OCI-LY1 (cell line): ENCODE data around the gene UROC1.

ENCODE experiments used
- H2AFZ ChIP-seq: fragments of 200-600 bp; sonication (generic), shearing (Covaris generic); 2 replicates; pipeline ENCODE4 v1.6.0; 2014; ENCODE audit warnings: antibody characterized with exemption, mild to moderate bottlenecking, low read length
- H3F3A ChIP-seq: fragments of 200-600 bp; sonication (generic), shearing (Covaris generic); 2 replicates; pipeline ENCODE4 v1.6.0; 2014; ENCODE audit warnings: mild to moderate bottlenecking, antibody characterized with exemption, low read length, moderate library complexity; ENCODE audit not compliant: insufficient read depth
- H3K27ac ChIP-seq: fragments of 200-600 bp; sonication (generic); 2 replicates; pipeline ENCODE4 v1.5.1; 2014; ENCODE audit warnings: low read length, mixed run types, mild to moderate bottlenecking, low read depth; ENCODE audit not compliant: poor library complexity, severe bottlenecking
- H3K27me3 ChIP-seq: fragments of 200-600 bp; sonication (generic); 2 replicates; pipeline ENCODE4 v1.6.0; 2014; ENCODE audit warnings: antibody characterized with exemption, mild to moderate bottlenecking, low read length, moderate library complexity; ENCODE audit not compliant: insufficient read depth
- H3K36me3 ChIP-seq: fragments of 200-600 bp; sonication (generic); 2 replicates; pipeline ENCODE4 v1.6.1; 2014; ENCODE audit warnings: mild to moderate bottlenecking, antibody characterized with exemption, low read length, moderate library complexity, mixed read lengths; ENCODE audit not compliant: insufficient read depth
- H3K4me1 ChIP-seq: fragments of 200-600 bp; sonication (generic); 2 replicates; pipeline ENCODE4 v1.5.1; 2014; ENCODE audit warnings: mild to moderate bottlenecking, low read length, moderate library complexity; ENCODE audit not compliant: insufficient read depth, severe bottlenecking
- H3K4me2 ChIP-seq: fragments of 200-600 bp; sonication (generic), shearing (Covaris generic); 2 replicates; pipeline ENCODE4 v1.6.1; 2014; ENCODE audit warnings: low read length
- H3K4me3 ChIP-seq: fragments of 200-600 bp; sonication (generic); 2 replicates; pipeline ENCODE4 v1.5.1; 2014; ENCODE audit warnings: low read length, low read depth, mild to moderate bottlenecking, mixed read lengths; ENCODE audit not compliant: poor library complexity, severe bottlenecking
- H3K79me2 ChIP-seq: fragments of 200-600 bp; shearing (Covaris generic); 2 replicates; pipeline ENCODE4 v1.6.1; 2016; ENCODE audit warnings: mixed run types, low read length, mixed read lengths; ENCODE audit not compliant: insufficient read depth
- H3K9ac ChIP-seq: fragments of 200-600 bp; sonication (generic), shearing (Covaris generic); 2 replicates; pipeline ENCODE4 v1.6.1; 2014; ENCODE audit warnings: mild to moderate bottlenecking, low read length, mixed read lengths
- H3K9me2 ChIP-seq: fragments of 200-600 bp; sonication (generic), shearing (Covaris generic); 2 replicates; pipeline ENCODE4 v1.6.1; 2014; ENCODE audit warnings: low read depth, mild to moderate bottlenecking, low read length, mixed read lengths
- H3K9me3 ChIP-seq: fragments of 200-600 bp; shearing (Covaris generic); 2 replicates; pipeline ENCODE4 v1.6.1; 2014; ENCODE audit warnings: low read length, mixed read lengths
- H4K20me1 ChIP-seq: fragments of 200-600 bp; sonication (generic), shearing (Covaris generic); 2 replicates; pipeline ENCODE4 v1.6.0; 2016; ENCODE audit warnings: mild to moderate bottlenecking, low read length; ENCODE audit not compliant: insufficient read depth
- CTCF ChIP-seq: fragments of 200-600 bp; sonication (generic), shearing (Covaris generic); IDR thresholded peaks from 2 replicates; pipeline ENCODE4 v1.5.1; 2017; ENCODE audit warnings: mild to moderate bottlenecking, antibody characterized with exemption, low read length, moderate library complexity, mixed read lengths
- EZH2 ChIP-seq: fragments of 200-600 bp; sonication (generic), shearing (Covaris generic); IDR thresholded peaks from 2 replicates; pipeline ENCODE4 v1.8.0; 2017; ENCODE audit warnings: borderline replicate concordance, mixed run types, mild to moderate bottlenecking, antibody characterized with exemption, low read length, moderate library complexity, mixed read lengths

Gene UROC1

GRCh38 chr3:126474498-126475412 is 42.8 kb downstream of the UROC1 start:
- peak overlapping the region; percentile 73 for H3K9ac ChIP-seq
- TF ChIP-seq EZH2 (no peak), CTCF (no peak)
- H3K4me2 ChIP-seq, result peak overlapping the region; percentile 95
- peaks cover 36% of the 10 kb centered on the region for H3K4me1 ChIP-seq
- no peak overlapping the region for H2AFZ ChIP-seq
- H3K27me3 ChIP-seq, result no peaks in the 10 kb centered on the region
- no peaks in the 10 kb centered on the region for H4K20me1 ChIP-seq
- peaks cover 14% of the 10 kb centered on the region; the same call in 1 of the 2 replicates for H3K79me2 ChIP-seq
- H3K27ac ChIP-seq, result no peak overlapping the region
- H3K9me2 ChIP-seq, result no peaks in the 10 kb centered on the region
- H3K36me3 ChIP-seq, result peaks cover 27% of the 10 kb centered on the region
- no peaks in the 10 kb centered on the region for H3K9me3 ChIP-seq
- no peaks in the 10 kb centered on the region for H3F3A ChIP-seq
- H3K4me3 ChIP-seq, result peak overlapping the region; percentile 76

GRCh38 chr3:126473292-126474168 is 44.0 kb downstream of the UROC1 start:
- H3K9me2 ChIP-seq, result no peaks in the 10 kb centered on the region
- H3K4me2 ChIP-seq, result peak overlapping the region; percentile 61
- TF ChIP-seq CTCF (no peak), EZH2 (no peak)
- H3K4me3 ChIP-seq, result peak overlapping the region; percentile 76
- H3K27me3 ChIP-seq, result no peaks in the 10 kb centered on the region
- H3K9me3 ChIP-seq, result no peaks in the 10 kb centered on the region
- H3K27ac ChIP-seq, result no peak overlapping the region
- peaks cover 39% of the 10 kb centered on the region for H3K36me3 ChIP-seq
- no peaks in the 10 kb centered on the region for H4K20me1 ChIP-seq
- H3K4me1 ChIP-seq, result peaks cover 36% of the 10 kb centered on the region
- no peak overlapping the region; the same call in 1 of the 2 replicates for H3K9ac ChIP-seq
- no peak overlapping the region for H2AFZ ChIP-seq
- peaks cover 14% of the 10 kb centered on the region; the same call in 1 of the 2 replicates for H3K79me2 ChIP-seq
- no peaks in the 10 kb centered on the region for H3F3A ChIP-seq

GRCh38 chr3:126472277-126473006 is 45.1 kb downstream of the UROC1 start:
- H3K4me1 ChIP-seq, result peaks cover 36% of the 10 kb centered on the region
- peaks cover 50% of the 10 kb centered on the region for H3K36me3 ChIP-seq
- peak overlapping the region; percentile 61; the same call in 1 of the 2 replicates for H3K4me2 ChIP-seq
- peaks cover 14% of the 10 kb centered on the region; the same call in 1 of the 2 replicates for H3K79me2 ChIP-seq
- H3F3A ChIP-seq, result no peaks in the 10 kb centered on the region
- no peak overlapping the region for H3K27ac ChIP-seq
- no peaks in the 10 kb centered on the region for H4K20me1 ChIP-seq
- no peaks in the 10 kb centered on the region for H3K27me3 ChIP-seq
- TF ChIP-seq EZH2, result no peak
- no peak for TF ChIP-seq CTCF
- H3K9me2 ChIP-seq, result no peaks in the 10 kb centered on the region
- H3K9ac ChIP-seq, result no peak overlapping the region; the same call in 1 of the 2 replicates
- peak overlapping the region; percentile 76 for H3K4me3 ChIP-seq
- H3K9me3 ChIP-seq, result no peaks in the 10 kb centered on the region
- no peak overlapping the region for H2AFZ ChIP-seq
